Activated T-helper 17 cell treated with anti-CD3 and anti-CD28 coated beads, Interleukin-2, amount 50 U/mL, for 72 hours (primary cell): ENCODE data around the gene SELENBP1. TPM values are rescaled to one million over a fixed set of nuclear protein-coding genes. Genes with fewer than 3 reads are reported as not detected.

Experiments
- ATAC-seq: fragments of 150-1000 bp; cut with Tn5 transposase; replicated peaks from 2 replicates; pipeline ENCODE4 v1.10.0; 2021; ENCODE audit warnings: mild to moderate bottlenecking, moderate library complexity
- H3K27ac Mint-ChIP-seq: one replicate; pipeline ENCODE4 v1.8.0; 2022; ENCODE audit warnings: mixed read lengths
- H3K27me3 Mint-ChIP-seq: one replicate; pipeline ENCODE4 v1.8.0; 2022; ENCODE audit warnings: mixed read lengths
- H3K36me3 Mint-ChIP-seq: one replicate; pipeline ENCODE4 v1.8.0; 2022; ENCODE audit warnings: low read depth, mild to moderate bottlenecking, mixed read lengths
- H3K4me1 Mint-ChIP-seq: one replicate; pipeline ENCODE4 v1.8.0; 2022; ENCODE audit warnings: mixed read lengths
- H3K4me3 Mint-ChIP-seq: one replicate; pipeline ENCODE4 v1.8.0; 2022; ENCODE audit warnings: mild to moderate bottlenecking, mixed read lengths
- H3K9me3 Mint-ChIP-seq: one replicate; pipeline ENCODE4 v1.8.0; 2022; ENCODE audit warnings: mixed read lengths
- total RNA-seq, 2 donors: library from RNA; stranded (reverse); gene quantifications; one replicate each; pipeline ENCODE4 v1.2.3, GENCODE V29; 2022

Gene SELENBP1
- total RNA-seq, 2 donors from 2014 or later = not detected

DNA sequence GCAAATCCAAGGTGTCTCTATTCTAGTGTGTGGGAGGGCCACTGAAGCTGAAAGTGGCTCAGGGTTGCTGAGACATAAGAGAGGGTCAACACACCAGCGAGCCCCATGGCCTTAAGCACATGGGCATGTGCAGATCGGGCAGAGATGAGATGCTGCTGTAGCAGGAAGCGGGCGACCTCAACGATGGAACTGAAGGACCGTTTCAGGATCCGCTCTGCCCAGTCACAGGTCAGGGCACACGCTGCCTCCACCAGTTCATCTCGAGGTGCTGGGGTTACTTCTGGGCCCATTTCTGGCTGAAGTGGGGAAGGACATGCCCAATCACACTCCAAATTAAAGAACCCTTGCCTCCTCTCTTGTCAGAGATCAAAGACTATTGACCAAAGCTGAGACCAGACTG is 28.9 kb downstream of the SELENBP1 start:
- H3K4me1 Mint-ChIP-seq = peaks cover 39% of the 10 kb centered on the region
- no peak overlapping the region for H3K4me3 Mint-ChIP-seq
- H3K27ac Mint-ChIP-seq = peak overlapping the region; percentile 73
- peaks cover 52% of the 10 kb centered on the region for H3K36me3 Mint-ChIP-seq
- H3K9me3 Mint-ChIP-seq = no peaks in the 10 kb centered on the region
- no peak for ATAC-seq
- H3K27me3 Mint-ChIP-seq = no peaks in the 10 kb centered on the region

DNA sequence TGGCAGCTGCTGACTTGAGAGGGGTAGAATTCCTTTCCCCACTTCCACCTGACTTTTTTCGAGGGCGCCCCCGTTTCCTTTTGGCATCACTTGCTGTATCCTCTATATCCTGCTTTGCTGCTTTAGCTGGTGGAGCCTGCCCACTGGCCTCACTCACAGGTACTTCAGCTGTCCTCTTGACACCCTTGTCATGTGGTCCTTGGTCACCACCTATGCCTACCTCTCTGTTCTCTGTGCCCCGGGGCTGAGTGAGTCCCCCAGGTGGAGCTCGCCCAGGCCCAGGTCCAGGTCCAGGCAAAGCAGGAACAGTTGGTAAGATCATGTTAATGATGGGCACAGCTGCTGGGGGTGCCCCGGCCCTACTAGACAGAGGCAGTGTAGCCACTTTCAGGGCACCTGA is 29.9 kb downstream of the SELENBP1 start:
- no peak for ATAC-seq
- H3K27me3 Mint-ChIP-seq = no peaks in the 10 kb centered on the region
- H3K9me3 Mint-ChIP-seq = no peaks in the 10 kb centered on the region
- H3K27ac Mint-ChIP-seq = peak overlapping the region; percentile 73
- H3K4me1 Mint-ChIP-seq = peaks cover 38% of the 10 kb centered on the region
- H3K4me3 Mint-ChIP-seq = no peak overlapping the region
- H3K36me3 Mint-ChIP-seq = peaks cover 52% of the 10 kb centered on the region

DNA sequence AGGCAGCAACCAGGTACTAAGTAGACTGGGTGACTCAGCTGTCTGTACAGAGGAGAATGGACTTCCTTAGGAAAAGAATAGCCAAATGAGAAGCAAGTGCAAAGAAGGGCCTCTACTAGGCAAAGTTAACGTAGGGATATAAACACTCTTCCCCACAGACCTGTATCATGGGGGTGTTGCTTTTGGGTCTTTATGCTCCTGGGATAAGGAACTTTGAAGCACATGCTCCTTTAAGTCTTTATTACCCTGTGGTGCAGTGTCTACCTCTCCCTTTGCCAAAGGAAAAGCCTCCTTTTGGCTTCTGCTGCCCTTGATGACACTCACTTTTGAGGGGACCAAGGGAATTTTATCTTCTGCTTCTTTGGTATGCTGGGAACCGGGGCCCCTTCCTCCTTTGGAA is 30.5 kb downstream of the SELENBP1 start:
- H3K27ac Mint-ChIP-seq = peak overlapping the region; percentile 73
- H3K9me3 Mint-ChIP-seq = no peaks in the 10 kb centered on the region
- peaks cover 48% of the 10 kb centered on the region for H3K36me3 Mint-ChIP-seq
- no peak for ATAC-seq
- H3K4me3 Mint-ChIP-seq = no peak overlapping the region
- H3K27me3 Mint-ChIP-seq = no peaks in the 10 kb centered on the region
- peaks cover 33% of the 10 kb centered on the region for H3K4me1 Mint-ChIP-seq

DNA sequence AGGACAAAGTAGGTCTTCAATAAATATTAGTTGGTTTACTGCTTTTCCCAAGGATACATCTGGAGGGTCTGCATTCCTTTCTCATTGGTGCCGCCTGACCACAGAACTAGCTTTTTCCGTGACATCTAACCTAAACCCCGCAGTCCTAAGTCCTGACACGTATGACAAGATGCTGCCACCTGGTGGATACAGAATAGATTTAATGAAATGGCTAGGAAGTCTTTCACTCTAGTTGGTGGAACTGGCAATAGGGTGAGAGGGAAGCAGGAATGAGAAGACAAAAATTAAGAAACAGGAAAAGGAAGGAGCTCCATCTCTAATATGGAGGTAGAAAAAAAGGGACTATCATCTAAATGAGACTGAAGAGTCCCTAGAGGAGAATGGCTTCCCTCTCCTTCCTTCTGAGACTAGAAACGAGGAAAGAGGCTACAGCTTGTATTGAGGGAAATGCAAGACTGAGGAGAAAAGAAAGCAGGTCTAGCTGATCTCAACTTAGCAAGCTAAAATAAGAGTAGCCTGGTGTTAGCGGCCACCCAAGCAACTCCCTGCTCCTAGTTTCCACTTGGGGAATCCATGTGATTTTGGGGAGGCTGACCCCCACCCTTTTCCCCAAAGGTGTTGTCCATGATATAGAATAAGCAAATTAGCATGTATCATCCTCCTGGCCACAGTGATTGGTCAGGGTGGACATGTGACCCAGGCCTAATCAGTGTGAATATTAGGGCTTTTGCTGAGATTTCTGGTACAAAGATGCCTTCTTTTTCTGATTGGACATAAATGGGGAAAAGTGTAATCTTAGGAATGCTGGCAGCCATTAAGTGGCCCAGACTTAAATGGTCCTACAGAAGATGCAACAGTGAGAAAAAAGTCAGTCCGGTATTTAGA is 31.4 kb downstream of the SELENBP1 start:
- Mint-ChIP-seq H3K36me3 (peaks cover 40% of the 10 kb centered on the region), H3K4me1 (peaks cover 25% of the 10 kb centered on the region), H3K4me3 (no peak overlapping the region), H3K27me3 (no peaks in the 10 kb centered on the region), H3K9me3 (no peaks in the 10 kb centered on the region), H3K27ac (peak overlapping the region; percentile 2)
- peak; percentile 97 for ATAC-seq

DNA sequence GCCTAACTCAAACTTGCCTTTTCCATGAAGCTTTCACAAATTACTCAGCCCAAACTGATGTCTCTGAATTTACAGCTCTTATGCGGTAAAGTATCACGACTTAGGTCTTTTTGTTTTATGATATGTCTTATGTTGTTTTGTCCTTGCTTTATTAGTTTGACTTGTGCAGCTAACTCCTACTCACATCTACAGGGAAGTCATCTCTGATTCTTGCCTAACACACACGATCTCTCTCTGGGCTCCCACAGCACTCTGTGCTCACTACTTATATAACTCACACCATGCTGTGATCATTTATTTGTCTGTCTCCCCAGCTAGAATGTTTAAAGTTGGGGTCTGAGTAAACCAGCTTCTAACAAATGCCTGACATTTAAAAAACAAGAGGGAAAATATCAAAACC is 35.9 kb downstream of the SELENBP1 start:
- no peaks in the 10 kb centered on the region for H3K27me3 Mint-ChIP-seq
- peak overlapping the region; percentile 67 for H3K27ac Mint-ChIP-seq

DNA sequence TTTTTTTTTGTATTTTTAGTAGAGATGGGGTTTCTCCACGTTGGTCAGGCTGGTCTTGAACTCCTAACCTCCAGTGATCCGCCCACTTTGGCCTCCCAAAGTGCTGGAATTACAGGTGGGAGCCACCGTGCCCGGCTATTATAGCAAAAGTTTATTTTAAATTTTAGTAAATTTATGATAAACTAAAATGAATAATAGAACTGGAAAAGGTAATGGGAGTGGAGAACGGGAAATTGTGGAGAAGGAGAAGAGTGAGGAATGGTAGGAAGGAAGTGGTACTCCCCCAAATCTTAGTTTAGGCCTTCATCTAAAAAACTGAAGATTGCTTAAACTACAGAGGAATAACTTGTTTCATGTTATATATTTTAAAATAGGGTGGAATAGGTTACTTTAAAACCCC is 37.7 kb downstream of the SELENBP1 start:
- Mint-ChIP-seq H3K27me3 (no peaks in the 10 kb centered on the region), H3K4me1 (peaks cover 2% of the 10 kb centered on the region), H3K27ac (no peak overlapping the region), H3K4me3 (no peak overlapping the region), H3K9me3 (no peaks in the 10 kb centered on the region), H3K36me3 (peaks cover 2% of the 10 kb centered on the region)
- no peak for ATAC-seq

More for the DNA sequence above, 35.9 kb downstream of the SELENBP1 start:
- peaks cover 5% of the 10 kb centered on the region for H3K36me3 Mint-ChIP-seq
- H3K4me1 Mint-ChIP-seq = peaks cover 11% of the 10 kb centered on the region
- H3K9me3 Mint-ChIP-seq = no peaks in the 10 kb centered on the region
- no peak for ATAC-seq
- no peak overlapping the region for H3K4me3 Mint-ChIP-seq

DNA sequence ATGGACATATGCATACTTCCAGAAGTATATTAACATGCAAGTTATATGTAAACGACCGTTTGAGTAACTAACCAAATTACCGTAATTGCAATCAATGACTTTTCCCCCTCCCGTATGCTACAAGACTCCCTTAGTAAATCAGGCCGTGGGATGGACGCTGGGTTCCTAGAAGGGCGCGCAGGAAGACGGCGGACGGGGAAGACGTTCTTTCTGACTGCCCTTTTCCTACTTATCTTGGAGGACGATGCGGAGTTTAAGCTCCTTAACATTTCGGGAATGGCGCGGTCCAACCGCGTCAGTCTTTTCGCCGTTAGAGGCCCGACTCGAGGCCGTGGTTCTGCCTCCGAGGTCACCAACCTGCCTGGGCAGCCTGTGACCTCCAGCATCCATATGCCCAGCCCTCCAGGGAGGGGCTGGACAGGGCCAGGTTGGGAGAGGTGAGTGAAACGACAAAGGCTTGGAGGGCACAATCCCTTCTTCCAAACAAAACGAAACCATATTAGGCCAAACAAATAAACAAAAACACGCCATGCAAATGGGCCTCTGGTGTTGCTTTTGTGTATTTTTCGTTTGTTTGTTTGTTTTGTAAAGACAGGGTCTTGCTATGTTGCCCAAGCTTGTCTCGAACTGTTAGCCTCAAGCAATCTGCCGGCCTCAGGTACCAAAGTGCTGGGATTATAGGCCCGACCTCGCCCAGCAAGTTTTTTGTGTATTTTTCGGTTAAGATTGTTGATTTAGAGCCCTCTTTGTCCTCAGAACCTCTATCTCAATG is 44.4 kb downstream of the SELENBP1 start:
- Mint-ChIP-seq H3K27me3 (no peaks in the 10 kb centered on the region), H3K27ac (peak overlapping the region; percentile 99), H3K36me3 (peaks cover 39% of the 10 kb centered on the region), H3K9me3 (no peaks in the 10 kb centered on the region), H3K4me1 (peaks cover 29% of the 10 kb centered on the region), H3K4me3 (peak overlapping the region; percentile 100)
- peak; percentile 28 for ATAC-seq

DNA sequence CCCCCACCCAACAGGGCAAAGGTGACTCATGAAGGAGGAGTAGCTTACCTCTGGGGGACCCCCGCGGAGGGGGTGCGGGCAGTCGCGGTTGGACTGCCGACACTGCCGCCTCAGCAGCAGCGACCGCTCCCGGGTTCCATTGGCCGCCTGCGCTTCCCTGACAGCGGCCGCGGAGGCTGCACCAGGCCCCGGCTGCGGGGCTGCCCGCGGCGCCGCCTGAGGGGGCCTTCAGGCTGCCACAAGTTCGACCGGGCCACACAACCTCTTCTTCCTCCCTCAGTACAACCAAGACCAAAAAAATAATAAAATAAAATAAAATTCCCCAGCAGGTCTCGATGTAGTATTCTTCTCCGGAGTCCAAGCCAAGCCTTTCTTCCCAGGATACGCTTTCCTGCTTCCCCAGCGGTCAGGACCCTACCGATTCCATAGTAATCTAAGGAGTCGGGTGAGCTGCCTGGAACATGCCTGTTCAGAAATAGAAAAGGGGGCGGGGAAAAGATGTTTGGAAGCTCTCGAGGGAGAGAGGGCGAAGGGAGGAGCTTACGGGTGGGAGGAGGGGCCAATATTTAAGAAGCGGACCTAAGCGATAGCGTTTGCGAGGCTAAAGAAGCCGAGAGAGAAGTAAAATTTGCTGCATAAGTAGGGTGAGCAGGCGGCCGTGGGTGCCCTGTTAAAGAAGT is 45.1 kb downstream of the SELENBP1 start, which contains the start of gene PI4KB:
TSS of gene PI4KB (minus strand) at position 194 of the 680 bp plus-strand sequence. CDS start 10,935 bp downstream, outside the sequence.
- Mint-ChIP-seq H3K27me3 (no peaks in the 10 kb centered on the region), H3K9me3 (no peaks in the 10 kb centered on the region)

DNA sequence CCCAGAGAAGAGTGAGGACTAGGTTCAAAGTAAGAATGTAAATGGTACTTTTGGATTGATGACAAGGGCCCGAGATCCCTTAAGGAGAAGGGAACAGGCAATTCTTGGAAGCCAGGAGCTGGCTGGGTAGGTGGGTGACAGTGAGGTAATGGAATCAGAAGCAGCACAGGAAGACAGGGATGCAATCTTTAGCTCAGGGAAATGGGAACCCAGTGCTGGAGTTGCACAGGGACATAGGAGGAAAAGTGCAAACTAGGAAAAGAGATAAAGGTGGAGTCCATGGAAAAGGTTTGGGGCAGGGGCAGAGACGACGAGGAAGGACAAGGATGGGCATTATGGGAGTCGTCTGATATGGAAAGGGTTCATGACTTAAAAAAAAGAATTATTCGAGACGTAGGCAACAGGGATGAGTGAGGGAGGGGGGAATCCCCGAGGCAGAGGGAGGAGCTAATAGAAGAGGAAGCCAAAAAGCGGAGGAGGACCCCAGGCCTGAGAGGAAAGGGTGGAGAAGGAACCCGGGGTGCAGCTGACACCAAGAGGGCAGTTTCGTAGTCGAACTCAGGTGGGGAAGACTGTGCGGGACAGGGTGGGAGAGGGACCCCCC is 45.8 kb downstream of the SELENBP1 start:
- no peaks in the 10 kb centered on the region for H3K27me3 Mint-ChIP-seq
- no peaks in the 10 kb centered on the region for H3K9me3 Mint-ChIP-seq
- peaks cover 35% of the 10 kb centered on the region for H3K4me1 Mint-ChIP-seq
- peak overlapping the region; percentile 99 for H3K27ac Mint-ChIP-seq
- peak overlapping the region; percentile 100 for H3K4me3 Mint-ChIP-seq
- peak; percentile 74 for ATAC-seq
- H3K36me3 Mint-ChIP-seq = peaks cover 52% of the 10 kb centered on the region

More for the DNA sequence above, 45.1 kb downstream of the SELENBP1 start, which contains the start of gene PI4KB:
- peak; percentile 94 for ATAC-seq
- Mint-ChIP-seq H3K27ac (peak within 1 kb of the TSS; percentile 99), H3K4me1 (peaks cover 29% of the 10 kb centered on the region), H3K4me3 (peak within 1 kb of the TSS; percentile 100), H3K36me3 (peaks cover 46% of the 10 kb centered on the region)

DNA sequence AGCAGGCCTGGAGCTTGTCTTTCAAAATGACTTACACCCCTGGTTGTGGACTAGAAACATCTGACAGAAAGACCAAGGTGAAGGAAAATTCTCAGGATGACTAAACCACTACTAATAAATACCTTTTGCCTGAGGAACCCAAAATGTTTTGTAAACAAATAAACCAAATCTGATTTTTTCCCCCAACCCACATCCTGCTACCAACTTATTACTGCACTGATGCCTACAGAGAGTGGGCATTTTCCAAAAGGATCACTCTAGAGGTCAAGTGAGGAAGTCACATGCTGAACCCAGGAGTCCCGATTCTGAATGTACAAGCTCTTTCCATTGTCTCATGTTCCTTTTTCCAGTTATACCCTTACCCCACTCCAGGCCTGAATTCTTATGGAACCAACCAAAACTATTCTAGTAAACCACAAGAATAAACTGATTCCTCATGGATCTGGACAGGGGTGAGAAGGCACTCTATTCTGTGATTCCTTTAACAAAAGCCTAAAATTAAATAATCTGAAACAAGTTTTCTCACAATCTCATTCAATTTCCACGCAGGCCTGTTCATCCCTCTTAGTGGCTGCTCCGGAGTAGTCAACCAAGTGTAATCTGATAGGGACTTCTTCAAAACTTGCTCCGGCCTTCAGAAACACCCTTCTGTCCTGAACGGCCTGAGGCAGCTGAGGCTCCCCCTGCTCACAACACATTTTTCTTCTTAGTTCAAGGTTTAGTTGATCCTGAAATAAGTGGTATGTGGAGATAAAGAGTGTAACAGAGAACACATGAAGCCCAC is 46.7 kb downstream of the SELENBP1 start:
- peak overlapping the region; percentile 99 for H3K27ac Mint-ChIP-seq
- no peaks in the 10 kb centered on the region for H3K9me3 Mint-ChIP-seq

DNA sequence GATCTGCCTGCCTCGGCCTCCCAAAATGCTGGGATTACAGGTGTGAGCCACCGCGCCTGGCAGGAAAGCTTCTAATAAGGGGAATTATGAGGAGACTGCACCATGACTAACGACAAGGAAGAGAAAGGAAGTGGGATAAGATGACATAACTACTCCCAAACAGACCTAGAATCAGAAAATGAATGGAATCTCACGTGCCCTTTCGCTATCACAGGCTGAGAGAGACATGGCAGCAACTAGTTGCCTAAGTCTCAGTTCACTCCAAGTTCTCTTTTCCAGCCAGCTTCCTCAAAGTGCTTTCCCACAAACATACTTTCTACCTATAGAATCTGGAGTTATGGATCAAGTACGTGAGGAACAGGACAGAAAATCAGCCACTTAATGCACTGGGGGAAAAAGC is 47.3 kb downstream of the SELENBP1 start:
- no peak for ATAC-seq
- Mint-ChIP-seq H3K27me3 (no peaks in the 10 kb centered on the region), H3K4me3 (peak overlapping the region; percentile 100), H3K9me3 (no peaks in the 10 kb centered on the region), H3K4me1 (peaks cover 42% of the 10 kb centered on the region), H3K36me3 (peaks cover 62% of the 10 kb centered on the region), H3K27ac (peak overlapping the region; percentile 99)

More for the DNA sequence above, 46.7 kb downstream of the SELENBP1 start:
- no peaks in the 10 kb centered on the region for H3K27me3 Mint-ChIP-seq
- peaks cover 56% of the 10 kb centered on the region for H3K36me3 Mint-ChIP-seq
- peak overlapping the region; percentile 100 for H3K4me3 Mint-ChIP-seq
- no peak for ATAC-seq
- peaks cover 36% of the 10 kb centered on the region for H3K4me1 Mint-ChIP-seq

DNA sequence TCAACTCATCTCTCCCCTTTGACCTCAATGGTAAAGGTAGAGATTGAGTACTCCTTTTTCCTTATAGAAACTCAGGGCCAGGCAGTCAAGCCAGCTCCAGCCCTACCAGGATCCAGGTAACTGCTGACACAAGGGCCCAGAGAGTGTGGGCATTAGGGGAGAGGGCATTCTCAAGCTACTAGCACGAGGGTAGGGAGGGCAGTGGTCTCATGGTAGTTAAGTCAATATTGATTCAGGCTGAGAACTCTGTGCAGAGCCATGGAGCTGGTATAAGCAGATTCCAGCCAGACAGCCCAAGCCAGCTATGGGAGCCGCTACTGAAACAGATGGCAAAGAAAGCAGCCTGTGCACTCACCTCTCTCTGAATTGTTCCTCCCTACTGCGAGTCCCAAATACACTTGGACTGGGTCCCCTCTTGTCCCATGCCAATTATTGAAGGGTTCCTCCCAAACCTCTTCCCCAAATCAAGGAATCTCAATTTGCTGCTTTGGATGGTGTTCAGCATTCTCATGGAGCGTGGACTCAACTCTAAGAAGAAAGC is 48.0 kb downstream of the SELENBP1 start:
- Mint-ChIP-seq H3K27me3 (no peaks in the 10 kb centered on the region), H3K4me3 (no peak overlapping the region), H3K4me1 (peaks cover 43% of the 10 kb centered on the region), H3K36me3 (peaks cover 70% of the 10 kb centered on the region), H3K9me3 (no peaks in the 10 kb centered on the region), H3K27ac (no peak overlapping the region)
- no peak for ATAC-seq

DNA sequence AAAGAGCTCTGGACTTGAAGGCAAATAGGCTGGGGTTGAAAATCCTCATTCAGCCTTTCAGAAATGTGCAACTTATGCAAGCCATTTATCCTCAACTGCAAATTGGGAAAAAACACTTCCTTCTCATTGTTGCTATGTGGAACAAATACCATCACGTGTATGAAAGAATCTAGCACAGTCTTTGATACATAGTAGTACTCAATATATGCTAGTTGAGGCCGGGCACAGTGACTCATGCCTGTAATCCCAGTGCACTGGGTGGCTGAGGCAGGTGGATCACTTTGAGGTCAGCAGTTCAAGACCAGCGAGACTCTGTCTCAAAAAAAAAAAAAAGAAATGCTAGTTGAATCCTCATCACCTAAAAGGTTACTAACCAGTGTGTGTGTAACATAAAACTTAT is 53.5 kb downstream of the SELENBP1 start:
- ATAC-seq = peak; percentile 42

More for the DNA sequence above, 53.5 kb downstream of the SELENBP1 start:
- Mint-ChIP-seq H3K4me3 (no peak overlapping the region), H3K27me3 (no peaks in the 10 kb centered on the region), H3K36me3 (peaks cover 85% of the 10 kb centered on the region), H3K9me3 (no peaks in the 10 kb centered on the region), H3K27ac (no peak overlapping the region), H3K4me1 (peaks cover 26% of the 10 kb centered on the region)
